HepG2 (cell line): ENCODE measurements around the gene FLAD1. TPM values are rescaled to one million over a fixed set of nuclear protein-coding genes. Genes with fewer than 3 reads are reported as not detected.

Experiments
- ARHGAP35 ChIP-seq: sonication (generic); formaldehyde crosslinking; IDR thresholded peaks from 2 replicates; pipeline ENCODE4 v1.9.0; 2022; ENCODE audit warnings: mild to moderate bottlenecking, inconsistent platforms, moderate library complexity, missing genetic modification reagents, borderline replicate concordance
- FOSL1 ChIP-seq: sonication (generic); formaldehyde crosslinking; IDR thresholded peaks from 2 replicates; pipeline ENCODE4 v1.9.0; 2021; ENCODE audit warnings: missing genetic modification reagents, borderline replicate concordance
- FOSL2 ChIP-seq: sonication (generic); formaldehyde crosslinking; IDR thresholded peaks from 2 replicates; pipeline ENCODE4 v1.4.0; 2020; ENCODE audit warnings: missing genetic modification reagents
- FOXK2 ChIP-seq: fragments of 450-650 bp; IDR thresholded peaks from 2 replicates; pipeline ENCODE4 v1.6.1; 2016
- FOXP1 ChIP-seq, 2 experiments: fragments of 450-650 bp in 1 of 2; IDR thresholded peaks; 2 replicates each; pipeline ENCODE4 v1.6.1; 2017 to 2018; ENCODE audit warnings: antibody characterized with exemption in 1 of 2
- HIVEP1 ChIP-seq: sonication (generic); formaldehyde crosslinking; IDR thresholded peaks from 2 replicates; pipeline ENCODE4 v1.4.0; 2020; ENCODE audit warnings: mild to moderate bottlenecking, missing genetic modification reagents
- HOXA5 ChIP-seq: sonication (generic); formaldehyde crosslinking; IDR thresholded peaks from 2 replicates; pipeline ENCODE4 v1.4.0; 2020; ENCODE audit warnings: missing genetic modification reagents
- KAT8 ChIP-seq: IDR thresholded peaks from 2 replicates; pipeline ENCODE4 v1.6.1; 2016; ENCODE audit warnings: missing genetic modification reagents, missing compliant biosample characterization
- MAF1 ChIP-seq: sonication (generic); formaldehyde crosslinking; IDR thresholded peaks from 2 replicates; pipeline ENCODE4 v1.5.0; 2020; ENCODE audit warnings: missing genetic modification reagents, borderline replicate concordance
- MATR3 ChIP-seq: sonication (generic); formaldehyde crosslinking; IDR thresholded peaks from 2 replicates; pipeline ENCODE4 v1.4.0; 2020; ENCODE audit warnings: missing genetic modification reagents
- NKX3-1 ChIP-seq: sonication (generic); formaldehyde crosslinking; IDR thresholded peaks from 2 replicates; pipeline ENCODE4 v1.5.0; 2020; ENCODE audit warnings: missing genetic modification reagents
- SALL1 ChIP-seq: sonication (generic); formaldehyde crosslinking; IDR thresholded peaks from 2 replicates; pipeline ENCODE4 v1.8.0; 2022; ENCODE audit warnings: mild to moderate bottlenecking, missing genetic modification reagents
- SETDB1 ChIP-seq: sonication (generic); formaldehyde crosslinking; IDR thresholded peaks from 2 replicates; pipeline ENCODE4 v1.5.1; 2020; ENCODE audit warnings: missing genetic modification reagents, mild to moderate bottlenecking, borderline replicate concordance
- SRY ChIP-seq: sonication (generic); formaldehyde crosslinking; IDR thresholded peaks from 2 replicates; pipeline ENCODE4 v1.8.0; 2022; ENCODE audit warnings: mild to moderate bottlenecking, missing genetic modification reagents
- TGIF2 ChIP-seq: IDR thresholded peaks from 2 replicates; pipeline ENCODE4 v1.6.1; 2016; ENCODE audit warnings: control low read depth, missing compliant biosample characterization
- WIZ ChIP-seq: sonication (generic); formaldehyde crosslinking; IDR thresholded peaks from 2 replicates; pipeline ENCODE4 v1.5.1; 2020; ENCODE audit warnings: mild to moderate bottlenecking, missing genetic modification reagents
- XBP1 ChIP-seq: sonication (generic); formaldehyde crosslinking; IDR thresholded peaks from 2 replicates; pipeline ENCODE4 v1.5.0; 2020; ENCODE audit warnings: missing genetic modification reagents
- ZBTB1 ChIP-seq: sonication (generic); formaldehyde crosslinking; IDR thresholded peaks from 2 replicates; pipeline ENCODE4 v1.4.0; 2020; ENCODE audit warnings: missing genetic modification reagents, borderline replicate concordance
- ZNF138 ChIP-seq: sonication (generic); formaldehyde crosslinking; IDR thresholded peaks from 2 replicates; pipeline ENCODE4 v1.5.0; 2020; ENCODE audit warnings: mild to moderate bottlenecking, low read depth, missing genetic modification reagents
- ZNF652 ChIP-seq: IDR thresholded peaks from 2 replicates; pipeline ENCODE4 v1.6.1; 2016; ENCODE audit warnings: low read depth, borderline replicate concordance
- ZNF737 ChIP-seq: sonication (generic); formaldehyde crosslinking; IDR thresholded peaks from 2 replicates; pipeline ENCODE4 v1.5.0; 2020; ENCODE audit warnings: missing genetic modification reagents, mild to moderate bottlenecking, borderline replicate concordance
- ZSCAN31 ChIP-seq: sonication (generic); formaldehyde crosslinking; IDR thresholded peaks from 2 replicates; pipeline ENCODE4 v1.5.0; 2020; ENCODE audit warnings: low read depth, mild to moderate bottlenecking, missing genetic modification reagents
- polyA plus RNA-seq, 8 experiments: library from polyadenylated mRNA; depleted of rRNA in 3 of 8; stranded (reverse) in 7 of 8; unstranded in 1 of 8; fragments of >200 nt; fragmentation: Illumina TruSeq in 4 of 8; extraction: Trizol in 4 of 8; gene quantifications; 2 replicates each; pipeline versions ENCODE4 v1.2.1 to v1.2.3, GENCODE V29; 2011 to 2016; ENCODE audit warnings: low read depth in 4 of 8, missing spikeins in 1 of 8, mixed read lengths in 1 of 8; ENCODE audit not compliant: insufficient read depth in 1 of 8
- total RNA-seq, 5 experiments: library from RNA; depleted of rRNA; stranded (reverse); fragments of >200 nt; fragmentation: Illumina TruSeq; extraction: Trizol; gene quantifications; 2 replicates each; pipeline ENCODE4 v1.2.3, GENCODE V29; 2016; ENCODE audit warnings: low read depth in 1 of 5
- TF ChIP-seq, protein P1 (sequence below): sonication (generic); formaldehyde crosslinking; IDR thresholded peaks from 2 replicates; pipeline ENCODE4 v1.8.1; 2022; ENCODE audit warnings: low read depth, mild to moderate bottlenecking, missing genetic modification reagents
- TF ChIP-seq, protein P2 (sequence below): sonication (generic); formaldehyde crosslinking; IDR thresholded peaks from 2 replicates; pipeline ENCODE4 v1.5.0; 2020; ENCODE audit warnings: missing genetic modification reagents
- TF ChIP-seq, protein P3 (sequence below): IDR thresholded peaks from 2 replicates; pipeline ENCODE4 v1.6.1; 2016; ENCODE audit warnings: control low read depth
- TF ChIP-seq, protein P4 (sequence below): sonication (generic); formaldehyde crosslinking; IDR thresholded peaks from 2 replicates; pipeline ENCODE4 v1.4.0; 2020; ENCODE audit warnings: mild to moderate bottlenecking, missing genetic modification reagents

The FLAD1 gene
- total and polyA plus RNA-seq, 2 of the 13 experiments (the other 11 are each of a cell fraction or from before 2014, with no cell fraction given) = 25.9 to 32.8 TPM

DNA sequence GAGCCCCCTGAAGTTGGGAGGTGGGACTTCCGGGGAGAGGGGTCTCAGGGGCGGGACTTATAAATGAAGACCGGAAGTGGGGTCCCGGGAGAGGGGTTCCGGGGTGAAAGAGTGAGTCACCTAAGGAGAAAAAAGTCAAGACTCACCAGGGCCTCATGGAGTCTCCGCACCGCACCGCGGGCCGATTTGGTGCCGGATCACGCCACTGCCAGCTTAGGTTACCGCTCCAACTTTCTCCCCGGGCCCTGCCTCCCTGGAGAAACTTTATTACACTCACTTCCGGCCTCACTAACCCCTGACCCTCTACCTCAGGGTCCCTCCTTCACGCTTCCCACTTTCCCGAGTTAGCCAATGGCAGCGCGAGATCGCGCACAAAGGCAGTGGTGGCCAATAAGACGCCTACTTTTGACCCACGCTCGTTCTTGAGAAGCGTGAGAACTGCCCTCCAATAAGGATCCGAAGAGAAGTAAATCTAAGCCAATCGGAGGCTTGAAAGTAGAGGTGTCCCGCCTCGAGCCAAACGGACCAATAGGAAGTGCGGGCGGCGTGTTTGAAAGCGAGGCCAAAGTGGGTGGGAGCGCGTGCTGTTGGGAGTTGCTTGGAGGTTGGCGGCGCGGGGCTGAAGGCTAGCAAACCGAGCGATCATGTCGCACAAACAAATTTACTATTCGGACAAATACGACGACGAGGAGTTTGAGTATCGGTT is 8.9 kb upstream of the FLAD1 start, which contains the start of gene CKS1B (continued):
- TF ChIP-seq, protein P1, sequence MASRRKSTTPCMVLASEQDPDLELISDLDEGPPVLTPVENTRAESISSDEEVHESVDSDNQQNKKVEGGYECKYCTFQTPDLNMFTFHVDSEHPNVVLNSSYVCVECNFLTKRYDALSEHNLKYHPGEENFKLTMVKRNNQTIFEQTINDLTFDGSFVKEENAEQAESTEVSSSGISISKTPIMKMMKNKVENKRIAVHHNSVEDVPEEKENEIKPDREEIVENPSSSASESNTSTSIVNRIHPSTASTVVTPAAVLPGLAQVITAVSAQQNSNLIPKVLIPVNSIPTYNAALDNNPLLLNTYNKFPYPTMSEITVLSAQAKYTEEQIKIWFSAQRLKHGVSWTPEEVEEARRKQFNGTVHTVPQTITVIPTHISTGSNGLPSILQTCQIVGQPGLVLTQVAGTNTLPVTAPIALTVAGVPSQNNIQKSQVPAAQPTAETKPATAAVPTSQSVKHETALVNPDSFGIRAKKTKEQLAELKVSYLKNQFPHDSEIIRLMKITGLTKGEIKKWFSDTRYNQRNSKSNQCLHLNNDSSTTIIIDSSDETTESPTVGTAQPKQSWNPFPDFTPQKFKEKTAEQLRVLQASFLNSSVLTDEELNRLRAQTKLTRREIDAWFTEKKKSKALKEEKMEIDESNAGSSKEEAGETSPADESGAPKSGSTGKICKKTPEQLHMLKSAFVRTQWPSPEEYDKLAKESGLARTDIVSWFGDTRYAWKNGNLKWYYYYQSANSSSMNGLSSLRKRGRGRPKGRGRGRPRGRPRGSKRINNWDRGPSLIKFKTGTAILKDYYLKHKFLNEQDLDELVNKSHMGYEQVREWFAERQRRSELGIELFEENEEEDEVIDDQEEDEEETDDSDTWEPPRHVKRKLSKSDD (CRISPR knock-in tag) = no peak
- TF ChIP-seq HIVEP1 (CRISPR knock-in tag) (no peak), FOXK2 (no peak; the same call in 1 of the 2 replicates), MATR3 (CRISPR knock-in tag) (no peak), WIZ (CRISPR knock-in tag) (no peak), MAF1 (CRISPR knock-in tag) (0 out of 2 replicates have a peak, but pooled peaks have one; percentile 14), ZBTB1 (CRISPR knock-in tag) (no peak), SETDB1 (CRISPR knock-in tag) (no peak), ZNF652 (CRISPR knock-in tag) (no peak), ZNF138 (CRISPR knock-in tag) (no peak), FOSL1 (CRISPR knock-in tag) (no peak), KAT8 (CRISPR knock-in tag) (peak; percentile 83), ZNF737 (CRISPR knock-in tag) (no peak), ZSCAN31 (CRISPR knock-in tag) (no peak), SALL1 (no peak; the same call in 1 of the 2 replicates), SRY (CRISPR knock-in tag) (no peak; the same call in 1 of the 2 replicates), NKX3-1 (peak; percentile 17; the same call in 1 of the 2 replicates), FOSL2 (peak; percentile 80), XBP1 (CRISPR knock-in tag) (no peak), TGIF2 (no peak; the same call in 1 of the 2 replicates), ARHGAP35 (CRISPR knock-in tag) (no peak), HOXA5 (CRISPR knock-in tag) (no peak), FOXP1 (IDR thresholded peaks at IDR 0.05) (no peak), FOXP1 (CRISPR knock-in tag; IDR thresholded peaks at IDR 0.05) (no peak)
- TF ChIP-seq, protein P2, sequence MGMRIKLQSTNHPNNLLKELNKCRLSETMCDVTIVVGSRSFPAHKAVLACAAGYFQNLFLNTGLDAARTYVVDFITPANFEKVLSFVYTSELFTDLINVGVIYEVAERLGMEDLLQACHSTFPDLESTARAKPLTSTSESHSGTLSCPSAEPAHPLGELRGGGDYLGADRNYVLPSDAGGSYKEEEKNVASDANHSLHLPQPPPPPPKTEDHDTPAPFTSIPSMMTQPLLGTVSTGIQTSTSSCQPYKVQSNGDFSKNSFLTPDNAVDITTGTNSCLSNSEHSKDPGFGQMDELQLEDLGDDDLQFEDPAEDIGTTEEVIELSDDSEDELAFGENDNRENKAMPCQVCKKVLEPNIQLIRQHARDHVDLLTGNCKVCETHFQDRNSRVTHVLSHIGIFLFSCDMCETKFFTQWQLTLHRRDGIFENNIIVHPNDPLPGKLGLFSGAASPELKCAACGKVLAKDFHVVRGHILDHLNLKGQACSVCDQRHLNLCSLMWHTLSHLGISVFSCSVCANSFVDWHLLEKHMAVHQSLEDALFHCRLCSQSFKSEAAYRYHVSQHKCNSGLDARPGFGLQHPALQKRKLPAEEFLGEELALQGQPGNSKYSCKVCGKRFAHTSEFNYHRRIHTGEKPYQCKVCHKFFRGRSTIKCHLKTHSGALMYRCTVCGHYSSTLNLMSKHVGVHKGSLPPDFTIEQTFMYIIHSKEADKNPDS (CRISPR knock-in tag) = no peak
- TF ChIP-seq, protein P3, sequence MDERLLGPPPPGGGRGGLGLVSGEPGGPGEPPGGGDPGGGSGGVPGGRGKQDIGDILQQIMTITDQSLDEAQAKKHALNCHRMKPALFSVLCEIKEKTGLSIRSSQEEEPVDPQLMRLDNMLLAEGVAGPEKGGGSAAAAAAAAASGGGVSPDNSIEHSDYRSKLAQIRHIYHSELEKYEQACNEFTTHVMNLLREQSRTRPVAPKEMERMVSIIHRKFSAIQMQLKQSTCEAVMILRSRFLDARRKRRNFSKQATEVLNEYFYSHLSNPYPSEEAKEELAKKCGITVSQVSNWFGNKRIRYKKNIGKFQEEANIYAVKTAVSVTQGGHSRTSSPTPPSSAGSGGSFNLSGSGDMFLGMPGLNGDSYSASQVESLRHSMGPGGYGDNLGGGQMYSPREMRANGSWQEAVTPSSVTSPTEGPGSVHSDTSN (CRISPR knock-in tag) = no peak
- TF ChIP-seq, protein P4, sequence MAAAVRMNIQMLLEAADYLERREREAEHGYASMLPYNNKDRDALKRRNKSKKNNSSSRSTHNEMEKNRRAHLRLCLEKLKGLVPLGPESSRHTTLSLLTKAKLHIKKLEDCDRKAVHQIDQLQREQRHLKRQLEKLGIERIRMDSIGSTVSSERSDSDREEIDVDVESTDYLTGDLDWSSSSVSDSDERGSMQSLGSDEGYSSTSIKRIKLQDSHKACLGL = peak; percentile 99; the same call in 1 of the 2 replicates
